B cell (primary cell): ENCODE measurements around the gene NDOR1. TPM values are rescaled to one million over a fixed set of nuclear protein-coding genes. Genes with fewer than 3 reads are reported as not detected.

Experiments
- ATAC-seq: fragments of 200-7000 bp; cut with Tn5 transposase; one replicate; pipeline ENCODE4 v1.10.0; 2021; ENCODE audit warnings: low read depth, mild to moderate bottlenecking, moderate number of reproducible peaks, moderate library complexity
- CTCF ChIA-PET: fragments of 350-600 bp; sonication (Branson Sonifier 250); formaldehyde crosslinking; loops from one replicate; lab custom pipeline; 2021; ENCODE audit warnings: antibody characterized with exemption, inconsistent platforms; lab: Charles Lee
- POLR2A ChIA-PET: fragments of 350-600 bp; sonication (Branson Sonifier 250); formaldehyde crosslinking; loops from one replicate; lab custom pipeline; 2021; ENCODE audit warnings: antibody characterized with exemption; lab: Charles Lee
- DNase-seq: peaks from one replicate; pipeline ENCODE4 v3.0.0; 2013
- H2AFZ ChIP-seq: 2 replicates; pipeline ENCODE4 v1.6.1; 2012; ENCODE audit warnings: mild to moderate bottlenecking, low read depth, low read length; ENCODE audit not compliant: insufficient read depth, poor library complexity, severe bottlenecking
- H3K27ac ChIP-seq, 2 donors: 1 replicate in 1 of 2; 2 replicates in 1 of 2; pipeline ENCODE4 v1.5.1; 2012 to 2013; ENCODE audit warnings: low read length in 2 of 2, mild to moderate bottlenecking in 2 of 2, moderate library complexity in 1 of 2
- H3K27me3 ChIP-seq, 4 experiments: fragments of 200-600 bp in 1 of 4; sonication (generic) in 1 of 4; replicated peaks in 1 of 4; 1 replicate in 2 of 4; 2 replicates in 2 of 4; pipeline versions ENCODE4 v1.6.1 to v1.7.0; 2013 to 2016; ENCODE audit warnings: low read length in 3 of 4, mild to moderate bottlenecking in 2 of 4, mixed read lengths in 1 of 4, moderate library complexity in 1 of 4; ENCODE audit not compliant: insufficient read depth in 4 of 4, control insufficient read depth in 3 of 4; ENCODE audit errors: control extremely low read depth in 1 of 4
- H3K36me3 ChIP-seq, 2 experiments: replicated peaks in 1 of 2; 1 replicate in 1 of 2; 2 replicates in 1 of 2; pipeline versions ENCODE4 v1.6.1 to v1.7.1; 2013; ENCODE audit warnings: low read length in 1 of 2; ENCODE audit not compliant: insufficient read depth in 2 of 2, control insufficient read depth in 1 of 2; ENCODE audit errors: control extremely low read depth in 1 of 2, extremely low read depth in 1 of 2
- H3K4me1 ChIP-seq, 2 donors: fragments of 200-600 bp in 1 of 2; sonication (generic) in 1 of 2; 1 replicate in 1 of 2; 2 replicates in 1 of 2; pipeline versions ENCODE4 v1.5.1 to v1.6.1; 2013 to 2017; ENCODE audit warnings: low read length in 2 of 2; ENCODE audit not compliant: control insufficient read depth in 2 of 2, insufficient read depth in 2 of 2
- H3K4me2 ChIP-seq: replicated peaks from 2 replicates; pipeline ENCODE3; 2012; ENCODE audit warnings: mild to moderate bottlenecking, low read depth, low read length; ENCODE audit not compliant: poor library complexity, severe bottlenecking
- H3K4me3 ChIP-seq, 5 experiments: fragments of 200-600 bp in 1 of 5; sonication (generic) in 1 of 5; 1 replicate in 3 of 5; 2 replicates in 2 of 5; pipeline versions ENCODE4 v1.5.1 to v1.7.0; 2011 to 2016; ENCODE audit warnings: low read length in 4 of 5, mild to moderate bottlenecking in 4 of 5, low read depth in 2 of 5, control low read depth in 1 of 5, moderate library complexity in 1 of 5; ENCODE audit not compliant: insufficient read depth in 1 of 5; ENCODE audit errors: control extremely low read depth in 1 of 5, extremely low read depth in 1 of 5
- H3K79me2 ChIP-seq: fragments of 200-600 bp; sonication (generic); one replicate; pipeline ENCODE4 v1.6.0; 2016; ENCODE audit warnings: low read length; ENCODE audit not compliant: control insufficient read depth, insufficient read depth
- H3K9ac ChIP-seq: fragments of 200-600 bp; sonication (generic); 2 replicates; pipeline ENCODE4 v1.6.1; 2017; ENCODE audit warnings: mild to moderate bottlenecking, low read length, moderate library complexity
- H3K9me3 ChIP-seq, 3 donors: one replicate each; pipeline versions ENCODE4 v1.6.1 to v1.7.1; 2013; ENCODE audit warnings: low read length in 2 of 3; ENCODE audit not compliant: control insufficient read depth in 2 of 3, insufficient read depth in 1 of 3; ENCODE audit errors: control extremely low read depth in 1 of 3
- H4K20me1 ChIP-seq: 2 replicates; pipeline ENCODE4 v1.6.0; 2012; ENCODE audit warnings: mild to moderate bottlenecking, low read length; ENCODE audit not compliant: insufficient read depth, control insufficient read depth, poor library complexity, severe bottlenecking
- H3K27ac Mint-ChIP-seq: one replicate; pipeline ENCODE4 v1.8.0; 2021; ENCODE audit warnings: mixed read lengths
- H3K27me3 Mint-ChIP-seq: one replicate; pipeline ENCODE4 v1.8.0; 2021; ENCODE audit warnings: mixed read lengths
- H3K4me1 Mint-ChIP-seq: one replicate; pipeline ENCODE4 v1.8.0; 2021; ENCODE audit warnings: mixed read lengths
- H3K4me3 Mint-ChIP-seq: one replicate; pipeline ENCODE4 v1.8.0; 2021; ENCODE audit warnings: mixed read lengths
- H3K9me3 Mint-ChIP-seq: one replicate; pipeline ENCODE4 v1.8.0; 2022; ENCODE audit warnings: mixed read lengths; ENCODE audit not compliant: insufficient read depth
- EZH2 ChIP-seq: IDR thresholded peaks from 2 replicates; pipeline ENCODE4 v1.6.1; 2012; ENCODE audit warnings: borderline replicate concordance, low read depth, mild to moderate bottlenecking, moderate library complexity, low read length; ENCODE audit not compliant: insufficient read depth, poor library complexity, severe bottlenecking
- whole genome bisulfite sequencing: methylation state at CpG from one replicate; pipeline ENCODE4 v1.1.5; 2013; ENCODE audit warnings: missing lambda C conversion rate; ENCODE audit not compliant: insufficient coverage; 5-methylcytosine and 5-hydroxymethylcytosine counted together
- intact Hi-C: fragments of 100-400 bp; cut with micrococcal nuclease; formaldehyde crosslinking; loops from one replicate; pipeline ENCODE4 v1.10.0; 2022
- polyA plus RNA-seq: library from polyadenylated mRNA; depleted of rRNA; stranded (reverse); fragments of >200 nt; gene quantifications from 2 replicates; pipeline ENCODE4 v1.2.3, GENCODE V29; 2012
- small RNA-seq: library from RNA; depleted of rRNA; stranded (forward); fragments of <200 nt; gene quantifications from one replicate; pipeline ENCODE3, GENCODE V24; 2012; ENCODE audit warnings: low replicate concordance, low read depth; ENCODE audit not compliant: insufficient read length
- total RNA-seq, 2 donors: library from RNA; stranded (reverse); fragments of 120-200 nt in 1 of 2; gene quantifications; 1 replicate in 1 of 2; 2 replicates in 1 of 2; pipeline versions ENCODE4 v1.2.3 to v1.2.4, GENCODE V29; 2013 to 2022
- TF ChIP-seq, protein P1 (sequence below): fragments of 200-600 bp; IDR thresholded peaks from one replicate; pipeline ENCODE4 v1.8.0; 2022; ENCODE audit warnings: antibody characterized with exemption, mild to moderate bottlenecking

Gene NDOR1
- total and polyA plus RNA-seq, 2 donors (not counting 1 experiment from before 2014, with no cell fraction given), result 36.4 to 40.9 TPM

- no peak overlapping the region for H3K27ac Mint-ChIP-seq
- no peaks in the 10 kb centered on the region for H3K27me3 Mint-ChIP-seq
- Histone ChIP-seq H3K4me1 (peaks cover 11 to 44% of the 10 kb centered on the region in 2 donors), H3K9me3 (no peaks in the 10 kb centered on the region), H3K4me3 (no peak overlapping the region), H3K27ac (no peak overlapping the region), H3K79me2 (peaks cover 17% of the 10 kb centered on the region), H3K4me2 (no peak overlapping the region), H4K20me1 (peaks cover 33% of the 10 kb centered on the region), H3K27me3 (no peaks in the 10 kb centered on the region), H2AFZ (no peak overlapping the region), H3K9ac (no peak overlapping the region), H3K36me3 (peaks cover 0 to 30% of the 10 kb centered on the region in 2 experiments)
- POLR2A ChIA-PET, result interaction anchor here (0.6 to 1.1 kb wide), 3 partner anchors 9 to 502 kb away, joined by 3 to 6 read pairs (median 6); partner anchors contain the start of gene MAN1B1
- WGBS, result 96% methylated on average over 15 of the region's 15 CpGs
- TF ChIP-seq, protein P1, sequence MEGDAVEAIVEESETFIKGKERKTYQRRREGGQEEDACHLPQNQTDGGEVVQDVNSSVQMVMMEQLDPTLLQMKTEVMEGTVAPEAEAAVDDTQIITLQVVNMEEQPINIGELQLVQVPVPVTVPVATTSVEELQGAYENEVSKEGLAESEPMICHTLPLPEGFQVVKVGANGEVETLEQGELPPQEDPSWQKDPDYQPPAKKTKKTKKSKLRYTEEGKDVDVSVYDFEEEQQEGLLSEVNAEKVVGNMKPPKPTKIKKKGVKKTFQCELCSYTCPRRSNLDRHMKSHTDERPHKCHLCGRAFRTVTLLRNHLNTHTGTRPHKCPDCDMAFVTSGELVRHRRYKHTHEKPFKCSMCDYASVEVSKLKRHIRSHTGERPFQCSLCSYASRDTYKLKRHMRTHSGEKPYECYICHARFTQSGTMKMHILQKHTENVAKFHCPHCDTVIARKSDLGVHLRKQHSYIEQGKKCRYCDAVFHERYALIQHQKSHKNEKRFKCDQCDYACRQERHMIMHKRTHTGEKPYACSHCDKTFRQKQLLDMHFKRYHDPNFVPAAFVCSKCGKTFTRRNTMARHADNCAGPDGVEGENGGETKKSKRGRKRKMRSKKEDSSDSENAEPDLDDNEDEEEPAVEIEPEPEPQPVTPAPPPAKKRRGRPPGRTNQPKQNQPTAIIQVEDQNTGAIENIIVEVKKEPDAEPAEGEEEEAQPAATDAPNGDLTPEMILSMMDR, result no peak
- no peak for TF ChIP-seq EZH2
- intact Hi-C loops, result no loop called here
- DNase-seq, result no peak
- no peak for ATAC-seq
- no peak overlapping the region for H3K4me3 Mint-ChIP-seq
- no peaks in the 10 kb centered on the region for H3K9me3 Mint-ChIP-seq
- CTCF ChIA-PET, result interaction anchor here (0.6 kb wide), 1 partner anchor 18 kb away, joined by 3 read pairs; no protein-coding TSS in a partner anchor
- peaks cover 25% of the 10 kb centered on the region for H3K4me1 Mint-ChIP-seq
These were observed 60.6 kb downstream of the NDOR1 start for GRCh38 chr9:137266162-137266527.

Small RNA genes within 50 kb of the gene (small RNA-seq; reads per million reads assigned to genes)
- gene MIR3621, result not detected

Other genes starting within 250 kb of the NDOR1 start
Only the 30 nearest of the 31 such genes appear.
- not detected in 2 replicates for gene PTGDS, start 228.2 kb upstream of the NDOR1 start, total RNA-seq
- 0.13 and 0.25 TPM in 2 replicates for gene PTGDS, start 228.2 kb upstream of the NDOR1 start, polyA plus RNA-seq
- not detected in 2 replicates for gene LCNL1, start 222.7 kb upstream of the NDOR1 start, total RNA-seq
- gene LCNL1, start 222.7 kb upstream of the NDOR1 start, polyA plus RNA-seq, result 0.06 TPM in 1 of 2 replicates, not detected in the other
- 73.0 and 74.8 TPM in 2 replicates for gene PAXX, start 213.3 kb upstream of the NDOR1 start, total RNA-seq
- 126 and 167 TPM in 2 replicates for gene PAXX, start 213.3 kb upstream of the NDOR1 start, polyA plus RNA-seq
- 1.1 TPM in 2 replicates for gene CLIC3, start 209.1 kb upstream of the NDOR1 start, total RNA-seq
- gene CLIC3, start 209.1 kb upstream of the NDOR1 start, polyA plus RNA-seq, result 1.9 and 2.1 TPM in 2 replicates
- gene ABCA2, start 177.5 kb upstream of the NDOR1 start, total RNA-seq, result 29.1 and 30.7 TPM in 2 replicates
- 61.1 and 63.1 TPM in 2 replicates for gene ABCA2, start 177.5 kb upstream of the NDOR1 start, polyA plus RNA-seq
- 7.0 and 8.2 TPM in 2 replicates for gene FUT7, start 173.6 kb upstream of the NDOR1 start, total RNA-seq
- 2.6 and 7.3 TPM in 2 replicates for gene FUT7, start 173.6 kb upstream of the NDOR1 start, polyA plus RNA-seq
- 0.17 and 0.39 TPM in 2 replicates for gene NPDC1, start 159.5 kb upstream of the NDOR1 start, total RNA-seq
- 0.19 and 3.0 TPM in 2 replicates for gene NPDC1, start 159.5 kb upstream of the NDOR1 start, polyA plus RNA-seq
- gene ENTPD2, start 151.6 kb upstream of the NDOR1 start, total RNA-seq, result not detected in 2 replicates
- gene ENTPD2, start 151.6 kb upstream of the NDOR1 start, polyA plus RNA-seq, result not detected in 2 replicates
- 0.39 and 0.73 TPM in 2 replicates for gene SAPCD2, start 135.1 kb upstream of the NDOR1 start, total RNA-seq
- 0.45 and 0.69 TPM in 2 replicates for gene SAPCD2, start 135.1 kb upstream of the NDOR1 start, polyA plus RNA-seq
- 47.6 and 55.8 TPM in 2 replicates for gene UAP1L1, start 128.2 kb upstream of the NDOR1 start, total RNA-seq
- gene UAP1L1, start 128.2 kb upstream of the NDOR1 start, polyA plus RNA-seq, result 29.1 and 38.1 TPM in 2 replicates
- 68.4 and 80.9 TPM in 2 replicates for gene MAN1B1, start 118.7 kb upstream of the NDOR1 start, total RNA-seq
- gene MAN1B1, start 118.7 kb upstream of the NDOR1 start, polyA plus RNA-seq, result 47.0 and 53.1 TPM in 2 replicates
- gene DPP7, start 91.0 kb upstream of the NDOR1 start, total RNA-seq, result 324 and 335 TPM in 2 replicates
- 506 and 546 TPM in 2 replicates for gene DPP7, start 91.0 kb upstream of the NDOR1 start, polyA plus RNA-seq
- gene GRIN1, start 66.5 kb upstream of the NDOR1 start, total RNA-seq, result not detected in 2 replicates
- 0.04 TPM in 1 of 2 replicates, not detected in the other for gene GRIN1, start 66.5 kb upstream of the NDOR1 start, polyA plus RNA-seq
- not detected in 2 replicates for gene LRRC26, start 35.6 kb upstream of the NDOR1 start, total RNA-seq
- gene LRRC26, start 35.6 kb upstream of the NDOR1 start, polyA plus RNA-seq, result not detected in 2 replicates
- not detected in 2 replicates for gene TMEM210, start 33.6 kb upstream of the NDOR1 start, total RNA-seq
- not detected in 2 replicates for gene TMEM210, start 33.6 kb upstream of the NDOR1 start, polyA plus RNA-seq
- gene ANAPC2, start 17.1 kb upstream of the NDOR1 start, total RNA-seq, result 121 and 129 TPM in 2 replicates
- 127 and 138 TPM in 2 replicates for gene ANAPC2, start 17.1 kb upstream of the NDOR1 start, polyA plus RNA-seq
- 52.9 and 53.6 TPM in 2 replicates for gene SSNA1, start 17.0 kb upstream of the NDOR1 start, total RNA-seq
- 99.0 and 129 TPM in 2 replicates for gene SSNA1, start 17.0 kb upstream of the NDOR1 start, polyA plus RNA-seq
- gene TPRN, start 5.0 kb upstream of the NDOR1 start, total RNA-seq, result 16.3 and 19.3 TPM in 2 replicates
- 5.7 and 6.4 TPM in 2 replicates for gene TPRN, start 5.0 kb upstream of the NDOR1 start, polyA plus RNA-seq
- 35.7 and 38.0 TPM in 2 replicates for gene TMEM203, start 52 bp upstream of the NDOR1 start, total RNA-seq
- gene TMEM203, start 52 bp upstream of the NDOR1 start, polyA plus RNA-seq, result 16.1 and 20.6 TPM in 2 replicates
- gene RNF208, start 16.5 kb downstream of the NDOR1 start, total RNA-seq, result 1.1 and 1.4 TPM in 2 replicates
- 0.97 and 1.1 TPM in 2 replicates for gene RNF208, start 16.5 kb downstream of the NDOR1 start, polyA plus RNA-seq
- 0.22 and 0.32 TPM in 2 replicates for gene CYSRT1, start 19.5 kb downstream of the NDOR1 start, total RNA-seq
- gene CYSRT1, start 19.5 kb downstream of the NDOR1 start, polyA plus RNA-seq, result 0.51 and 0.68 TPM in 2 replicates
- gene RNF224, start 21.8 kb downstream of the NDOR1 start, total RNA-seq, result not detected in 2 replicates
- not detected in 2 replicates for gene RNF224, start 21.8 kb downstream of the NDOR1 start, polyA plus RNA-seq
- gene SLC34A3, start 25.2 kb downstream of the NDOR1 start, total RNA-seq, result not detected in 2 replicates
- gene SLC34A3, start 25.2 kb downstream of the NDOR1 start, polyA plus RNA-seq, result not detected in 2 replicates
- gene TUBB4B, start 35.6 kb downstream of the NDOR1 start, total RNA-seq, result 110 and 111 TPM in 2 replicates
- 245 and 261 TPM in 2 replicates for gene TUBB4B, start 35.6 kb downstream of the NDOR1 start, polyA plus RNA-seq
- gene STPG3, start 45.6 kb downstream of the NDOR1 start, total RNA-seq, result not detected in 2 replicates
- gene STPG3, start 45.6 kb downstream of the NDOR1 start, polyA plus RNA-seq, result not detected in 2 replicates
- 55.8 and 56.9 TPM in 2 replicates for gene NELFB, start 49.6 kb downstream of the NDOR1 start, total RNA-seq
- 47.1 and 53.7 TPM in 2 replicates for gene NELFB, start 49.6 kb downstream of the NDOR1 start, polyA plus RNA-seq
- 12.7 and 15.3 TPM in 2 replicates for gene TOR4A, start 72.0 kb downstream of the NDOR1 start, total RNA-seq
- gene TOR4A, start 72.0 kb downstream of the NDOR1 start, polyA plus RNA-seq, result 6.0 and 8.3 TPM in 2 replicates
- gene NRARP, start 96.6 kb downstream of the NDOR1 start, total RNA-seq, result 11.4 and 11.5 TPM in 2 replicates
- 4.3 and 5.7 TPM in 2 replicates for gene NRARP, start 96.6 kb downstream of the NDOR1 start, polyA plus RNA-seq
- gene EXD3, start 217.5 kb downstream of the NDOR1 start, total RNA-seq, result 23.7 and 25.1 TPM in 2 replicates
- gene EXD3, start 217.5 kb downstream of the NDOR1 start, polyA plus RNA-seq, result 21.3 and 22.5 TPM in 2 replicates
- gene NOXA1, start 217.7 kb downstream of the NDOR1 start, total RNA-seq, result 5.7 and 8.4 TPM in 2 replicates
- 5.1 and 7.7 TPM in 2 replicates for gene NOXA1, start 217.7 kb downstream of the NDOR1 start, polyA plus RNA-seq